ENCODE results near the gene KRCC1.
A peak's percentile ranks its signal among the peaks of the same experiment; 100 is the strongest.
"Not testable (repeated sequence)": the region's sequence is repeated elsewhere in the genome, so short reads cannot be mapped to it uniquely, and the experiment has no call there.

The KRCC1 gene

DNA sequence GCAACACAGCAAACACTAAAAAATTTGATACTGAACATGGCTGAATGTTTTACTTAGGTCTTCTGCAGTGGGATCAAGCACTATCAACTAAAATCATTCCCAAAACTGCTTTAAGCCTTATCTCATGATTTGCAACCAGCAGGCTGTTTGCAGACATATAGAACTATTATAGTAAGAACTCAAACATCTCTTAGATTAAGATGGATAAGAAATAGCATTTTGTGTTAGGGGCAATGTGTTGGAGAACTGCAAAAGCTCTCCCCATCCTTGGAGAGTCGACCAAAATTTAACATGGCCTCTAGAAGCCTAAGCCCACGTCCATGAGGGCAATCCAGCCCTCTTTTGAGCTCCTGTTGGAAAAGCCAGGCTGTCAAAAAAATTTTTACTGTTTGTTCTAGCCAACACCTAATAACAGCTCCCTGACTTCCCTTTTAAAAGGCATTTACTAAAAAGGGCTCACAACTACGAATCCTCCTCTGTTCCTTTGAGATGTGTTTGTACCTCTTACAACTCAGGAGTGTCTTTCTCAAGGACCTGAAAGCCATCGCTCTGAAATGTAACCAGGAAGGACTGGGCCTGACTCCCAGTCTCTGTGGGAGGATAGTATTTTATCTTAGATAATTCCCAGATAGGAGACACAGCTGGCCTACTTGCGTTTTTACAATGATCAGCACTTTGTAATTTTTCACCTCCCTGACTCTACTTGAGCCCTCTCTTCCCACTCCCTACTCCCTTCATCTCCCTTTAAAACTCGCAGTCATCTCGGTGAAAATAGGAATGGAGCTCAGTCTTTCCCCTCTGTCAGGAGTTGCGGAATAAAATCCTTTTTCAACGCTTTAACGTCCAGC, 1.4 kb downstream of the KRCC1 start:
- no peaks in the 10 kb centered on the region for H3K9me3 ChIP-seq (ENCODE audit: control insufficient read depth, low read length)
- peak overlapping the region; percentile 49 for H3K4me3 ChIP-seq (ENCODE audit: low read length)
- no peaks in the 10 kb centered on the region for H3K36me3 ChIP-seq (ENCODE audit: control insufficient read depth, insufficient read depth, low read length)
- no peaks in the 10 kb centered on the region for H3K27me3 ChIP-seq (ENCODE audit: control insufficient read depth, insufficient read depth, low read length)
- H3K9ac ChIP-seq (ENCODE audit: low read length) = peak overlapping the region; percentile 96
- peaks cover 8% of the 10 kb centered on the region for H3K4me1 ChIP-seq (ENCODE audit: control insufficient read depth, insufficient read depth, low read length)

GRCh38 chr2:88053296-88053695, 2.3 kb downstream of the KRCC1 start:
- Histone ChIP-seq H3K4me3 (ENCODE audit: low read length) (no peak overlapping the region), H3K9me3 (ENCODE audit: control insufficient read depth, low read length) (no peaks in the 10 kb centered on the region), H3K27me3 (ENCODE audit: control insufficient read depth, insufficient read depth, low read length) (no peaks in the 10 kb centered on the region)

DNA sequence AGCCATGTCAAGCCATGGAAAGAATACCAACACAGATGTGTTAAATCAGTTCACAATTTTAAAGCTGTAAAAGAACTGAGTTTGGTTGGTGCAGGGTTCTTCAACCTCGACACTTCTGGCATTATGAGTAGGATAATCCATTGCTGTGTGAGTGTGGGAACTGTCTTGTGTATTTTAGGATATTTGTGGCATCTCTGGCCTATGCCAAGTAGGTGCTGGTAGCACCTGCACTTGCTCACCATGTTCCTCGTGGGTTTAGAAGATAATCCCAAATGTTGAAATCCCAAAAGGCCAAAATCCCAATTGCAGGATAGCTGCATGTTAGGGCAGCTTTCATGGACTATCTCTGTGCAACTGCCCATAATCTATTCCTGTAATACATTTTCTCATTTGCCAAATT, 3.8 kb downstream of the KRCC1 start:
- Histone ChIP-seq H3K9me3 (ENCODE audit: control insufficient read depth, low read length) (no peaks in the 10 kb centered on the region), H3K4me1 (ENCODE audit: control insufficient read depth, insufficient read depth, low read length) (peaks cover 8% of the 10 kb centered on the region), H3K36me3 (ENCODE audit: control insufficient read depth, insufficient read depth, low read length) (no peaks in the 10 kb centered on the region), H3K27me3 (ENCODE audit: control insufficient read depth, insufficient read depth, low read length) (no peaks in the 10 kb centered on the region), H3K9ac (ENCODE audit: low read length) (no peak overlapping the region), H3K4me3 (ENCODE audit: low read length) (no peak overlapping the region)

More at GRCh38 chr2:88053296-88053695, 2.3 kb downstream of the KRCC1 start:
- peaks cover 8% of the 10 kb centered on the region for H3K4me1 ChIP-seq (ENCODE audit: control insufficient read depth, insufficient read depth, low read length)
- H3K9ac ChIP-seq (ENCODE audit: low read length) = no peak overlapping the region
- H3K36me3 ChIP-seq (ENCODE audit: control insufficient read depth, insufficient read depth, low read length) = no peaks in the 10 kb centered on the region

GRCh38 chr2:88049622-88050021, 6.0 kb downstream of the KRCC1 start:
- Histone ChIP-seq H3K9ac (ENCODE audit: low read length) (no peak overlapping the region), H3K27me3 (ENCODE audit: control insufficient read depth, insufficient read depth, low read length) (no peaks in the 10 kb centered on the region), H3K9me3 (ENCODE audit: control insufficient read depth, low read length) (no peaks in the 10 kb centered on the region), H3K4me3 (ENCODE audit: low read length) (no peak overlapping the region), H3K4me1 (ENCODE audit: control insufficient read depth, insufficient read depth, low read length) (no peaks in the 10 kb centered on the region), H3K36me3 (ENCODE audit: control insufficient read depth, insufficient read depth, low read length) (no peaks in the 10 kb centered on the region)

GRCh38 chr2:88048541-88048940, 7.0 kb downstream of the KRCC1 start:
- Histone ChIP-seq H3K4me1 (ENCODE audit: control insufficient read depth, insufficient read depth, low read length) (no peaks in the 10 kb centered on the region), H3K4me3 (ENCODE audit: low read length) (no peak overlapping the region), H3K9me3 (ENCODE audit: control insufficient read depth, low read length) (no peaks in the 10 kb centered on the region), H3K27me3 (ENCODE audit: control insufficient read depth, insufficient read depth, low read length) (no peaks in the 10 kb centered on the region), H3K36me3 (ENCODE audit: control insufficient read depth, insufficient read depth, low read length) (no peaks in the 10 kb centered on the region), H3K9ac (ENCODE audit: low read length) (no peak overlapping the region)

DNA sequence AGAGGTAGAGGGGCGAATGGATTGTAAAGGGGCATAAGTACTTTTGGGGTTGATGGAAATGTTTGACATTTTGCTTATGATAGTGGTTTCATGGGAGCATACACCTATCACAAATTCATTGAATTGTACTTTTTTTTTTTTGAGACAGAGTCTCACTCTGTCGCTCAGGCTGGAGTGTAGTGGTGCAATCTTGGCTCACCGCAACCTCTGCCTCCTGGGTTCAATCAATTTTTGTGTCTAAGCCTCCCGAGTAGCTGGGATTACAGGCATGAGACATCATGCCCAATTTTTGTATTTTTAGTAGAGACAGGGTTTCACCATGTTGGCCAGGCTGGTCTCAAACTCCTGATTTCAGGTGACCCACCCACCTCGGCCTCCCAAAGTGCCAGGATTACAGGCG, 10.0 kb downstream of the KRCC1 start:
- H3K4me3 ChIP-seq (ENCODE audit: low read length); H3K9ac ChIP-seq (ENCODE audit: low read length); H3K36me3 ChIP-seq (ENCODE audit: control insufficient read depth, insufficient read depth, low read length); H3K9me3 ChIP-seq (ENCODE audit: control insufficient read depth, low read length); H3K27me3 ChIP-seq (ENCODE audit: control insufficient read depth, insufficient read depth, low read length); H3K4me1 ChIP-seq (ENCODE audit: control insufficient read depth, insufficient read depth, low read length): not testable (repeated sequence)

DNA sequence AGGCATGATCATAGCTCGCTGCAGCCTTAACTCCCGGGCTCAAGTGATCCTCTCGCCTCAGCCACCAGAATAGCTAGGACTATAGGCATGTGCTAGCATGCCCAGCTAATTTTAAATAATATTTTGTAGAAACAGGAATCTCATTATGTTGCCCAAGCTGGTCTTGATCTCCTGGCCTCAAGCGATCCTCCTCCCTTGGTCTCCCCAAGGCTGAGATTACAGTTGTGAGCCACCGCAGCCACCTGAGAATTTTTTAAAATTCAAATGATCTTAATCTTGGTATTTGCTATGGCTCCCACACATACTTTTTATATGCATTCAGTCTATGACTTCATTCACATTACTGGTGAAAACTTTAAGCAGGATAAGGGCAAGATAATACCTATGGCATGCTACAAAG, 13.1 kb downstream of the KRCC1 start:
- Histone ChIP-seq H3K9me3 (ENCODE audit: control insufficient read depth, low read length) (no peaks in the 10 kb centered on the region), H3K4me1 (ENCODE audit: control insufficient read depth, insufficient read depth, low read length) (no peaks in the 10 kb centered on the region), H3K4me3 (ENCODE audit: low read length) (no peak overlapping the region), H3K36me3 (ENCODE audit: control insufficient read depth, insufficient read depth, low read length) (no peaks in the 10 kb centered on the region), H3K9ac (ENCODE audit: low read length) (no peak overlapping the region), H3K27me3 (ENCODE audit: control insufficient read depth, insufficient read depth, low read length) (no peaks in the 10 kb centered on the region)

GRCh38 chr2:88038263-88039105, 17.1 kb downstream of the KRCC1 start:
- Histone ChIP-seq H3K4me1 (ENCODE audit: control insufficient read depth, insufficient read depth, low read length) (no peaks in the 10 kb centered on the region), H3K4me3 (ENCODE audit: low read length) (no peak overlapping the region), H3K9ac (ENCODE audit: low read length) (no peak overlapping the region), H3K9me3 (ENCODE audit: control insufficient read depth, low read length) (no peaks in the 10 kb centered on the region), H3K27me3 (ENCODE audit: control insufficient read depth, insufficient read depth, low read length) (no peaks in the 10 kb centered on the region), H3K36me3 (ENCODE audit: control insufficient read depth, insufficient read depth, low read length) (no peaks in the 10 kb centered on the region)

- Histone ChIP-seq H3K4me1 (ENCODE audit: control insufficient read depth, insufficient read depth, low read length) (no peaks in the 10 kb centered on the region), H3K9me3 (ENCODE audit: control insufficient read depth, low read length) (no peaks in the 10 kb centered on the region), H3K27me3 (ENCODE audit: control insufficient read depth, insufficient read depth, low read length) (no peaks in the 10 kb centered on the region), H3K4me3 (ENCODE audit: low read length) (no peak overlapping the region), H3K9ac (ENCODE audit: low read length) (no peak overlapping the region), H3K36me3 (ENCODE audit: control insufficient read depth, insufficient read depth, low read length) (no peaks in the 10 kb centered on the region)
These were observed 19.0 kb downstream of the KRCC1 start for GRCh38 chr2:88036606-88037005.

GRCh38 chr2:88036182-88036581, 19.4 kb downstream of the KRCC1 start:
- Histone ChIP-seq H3K36me3 (ENCODE audit: control insufficient read depth, insufficient read depth, low read length) (no peaks in the 10 kb centered on the region), H3K27me3 (ENCODE audit: control insufficient read depth, insufficient read depth, low read length) (no peaks in the 10 kb centered on the region), H3K4me1 (ENCODE audit: control insufficient read depth, insufficient read depth, low read length) (no peaks in the 10 kb centered on the region), H3K9me3 (ENCODE audit: control insufficient read depth, low read length) (no peaks in the 10 kb centered on the region), H3K4me3 (ENCODE audit: low read length) (no peak overlapping the region), H3K9ac (ENCODE audit: low read length) (no peak overlapping the region)

DNA sequence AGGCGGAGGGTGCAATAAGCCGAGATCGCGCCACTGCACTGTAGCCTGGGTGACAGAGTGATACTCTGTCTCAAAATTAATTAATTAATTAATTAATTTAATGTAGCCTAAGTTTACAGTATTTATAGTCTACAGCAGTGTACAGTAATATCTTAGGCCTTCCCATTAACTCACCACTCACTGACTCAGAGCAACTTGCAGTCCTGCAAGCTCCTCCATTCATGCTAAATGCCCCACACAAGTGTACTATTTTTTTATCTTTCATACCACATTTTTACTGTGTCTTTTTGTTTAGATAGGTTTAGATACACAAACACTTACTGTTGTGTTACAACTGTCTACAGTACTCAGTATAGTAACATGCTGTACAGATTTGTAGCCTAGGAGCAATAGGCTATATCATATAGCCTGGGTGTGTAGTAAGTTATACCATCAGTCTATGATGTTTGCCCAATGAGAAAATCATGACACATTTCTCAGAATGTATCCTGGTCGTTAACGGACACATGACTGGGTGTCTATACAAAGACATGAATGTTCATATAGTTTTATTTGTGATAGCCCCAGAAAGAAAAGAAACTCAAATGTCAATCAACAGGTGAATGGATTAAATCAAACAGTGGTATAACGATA, 23.4 kb downstream of the KRCC1 start:
- Histone ChIP-seq H3K4me1 (ENCODE audit: control insufficient read depth, insufficient read depth, low read length) (no peaks in the 10 kb centered on the region), H3K9me3 (ENCODE audit: control insufficient read depth, low read length) (no peaks in the 10 kb centered on the region), H3K4me3 (ENCODE audit: low read length) (no peak overlapping the region), H3K36me3 (ENCODE audit: control insufficient read depth, insufficient read depth, low read length) (no peaks in the 10 kb centered on the region), H3K9ac (ENCODE audit: low read length) (no peak overlapping the region), H3K27me3 (ENCODE audit: control insufficient read depth, insufficient read depth, low read length) (no peaks in the 10 kb centered on the region)

DNA sequence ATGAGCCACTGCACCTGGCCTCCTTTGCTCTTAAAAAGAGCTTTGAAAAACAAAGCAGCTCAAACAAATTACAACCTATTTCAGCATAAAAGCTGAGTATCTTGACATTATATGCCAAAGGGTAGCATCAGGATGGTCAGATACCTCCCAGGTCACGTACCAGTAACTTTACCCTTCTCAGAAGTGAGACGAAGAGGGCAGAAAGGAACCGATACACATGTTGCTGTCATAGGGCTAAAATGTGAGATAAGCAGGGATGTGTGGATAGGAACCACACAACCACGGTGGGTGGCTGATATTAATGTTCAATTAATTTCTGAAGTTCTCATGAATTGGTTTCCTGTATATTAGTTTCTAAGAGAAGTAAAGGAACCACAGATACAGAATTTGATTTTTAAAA, 26.7 kb downstream of the KRCC1 start:
- Histone ChIP-seq H3K4me1 (ENCODE audit: control insufficient read depth, insufficient read depth, low read length) (peaks cover 8% of the 10 kb centered on the region), H3K27me3 (ENCODE audit: control insufficient read depth, insufficient read depth, low read length) (no peaks in the 10 kb centered on the region), H3K4me3 (ENCODE audit: low read length) (no peak overlapping the region), H3K9me3 (ENCODE audit: control insufficient read depth, low read length) (no peaks in the 10 kb centered on the region), H3K36me3 (ENCODE audit: control insufficient read depth, insufficient read depth, low read length) (no peaks in the 10 kb centered on the region), H3K9ac (ENCODE audit: low read length) (no peak overlapping the region)

All from mucosa of stomach (tissue), 1 donor.